CD14-positive monocyte (primary cell): Measurements from ENCODE around the gene RALGAPA2. TPM values are rescaled to one million over a fixed set of nuclear protein-coding genes. Genes with fewer than 3 reads are reported as not detected.
A peak's percentile ranks its signal among the peaks of the same experiment; 100 is the strongest.
"Not testable (repeated sequence)": the region's sequence is repeated elsewhere in the genome, so short reads cannot be mapped to it uniquely, and the experiment has no call there.

Experiments used
- DNase-seq, 3 donors: peaks; one replicate each; pipeline ENCODE4 v3.0.0-alpha.2; 2011 to 2022
- H2AFZ ChIP-seq: 2 replicates; pipeline ENCODE4 v1.6.0; 2012; ENCODE audit warnings: mild to moderate bottlenecking, low read depth, low read length, inconsistent platforms; ENCODE audit not compliant: insufficient read depth, poor library complexity, severe bottlenecking
- H3K27ac ChIP-seq, 2 donors: 1 replicate in 1 of 2; 2 replicates in 1 of 2; pipeline ENCODE4 v1.5.1; 2012 to 2013; ENCODE audit warnings: low read length in 2 of 2, control low read depth in 1 of 2, inconsistent platforms in 1 of 2, low read depth in 1 of 2, mild to moderate bottlenecking in 1 of 2
- H3K27me3 ChIP-seq, 2 donors: one replicate each; pipeline versions ENCODE4 v1.6.0 to v1.6.1; 2011 to 2013; ENCODE audit warnings: low read length in 2 of 2; ENCODE audit not compliant: control insufficient read depth in 2 of 2, insufficient read depth in 2 of 2
- H3K36me3 ChIP-seq, 2 donors: replicated peaks in 1 of 2; 1 replicate in 1 of 2; 2 replicates in 1 of 2; pipeline versions ENCODE4 v1.5.1 to v1.6.1; 2012 to 2013; ENCODE audit warnings: low read length in 2 of 2, control low read depth in 1 of 2, inconsistent platforms in 1 of 2, mild to moderate bottlenecking in 1 of 2; ENCODE audit not compliant: insufficient read depth in 2 of 2, control insufficient read depth in 1 of 2
- H3K4me1 ChIP-seq, 2 donors: 1 replicate in 1 of 2; 2 replicates in 1 of 2; pipeline versions ENCODE4 v1.5.1 to v1.6.1; 2012 to 2013; ENCODE audit warnings: low read length in 2 of 2, control low read depth in 1 of 2, inconsistent platforms in 1 of 2, mild to moderate bottlenecking in 1 of 2, moderate library complexity in 1 of 2; ENCODE audit not compliant: insufficient read depth in 2 of 2, control insufficient read depth in 1 of 2
- H3K4me2 ChIP-seq: replicated peaks from 2 replicates; pipeline ENCODE3; 2012; ENCODE audit warnings: low read length, moderate library complexity, mild to moderate bottlenecking; ENCODE audit not compliant: poor library complexity, severe bottlenecking; ENCODE audit errors: extremely low read depth
- H3K4me3 ChIP-seq, 3 experiments: fragments of 200-600 bp in 1 of 3; sonication (generic) in 1 of 3; replicated peaks in 1 of 3; 1 replicate in 2 of 3; 2 replicates in 1 of 3; pipeline ENCODE4 v1.5.1; 2011 to 2013; ENCODE audit warnings: low read length in 3 of 3, mild to moderate bottlenecking in 3 of 3, control low read depth in 2 of 3, low read depth in 2 of 3, inconsistent platforms in 1 of 3, moderate library complexity in 1 of 3
- H3K79me2 ChIP-seq: 2 replicates; pipeline ENCODE4 v1.6.0; 2012; ENCODE audit warnings: mild to moderate bottlenecking, control low read depth, inconsistent platforms, low read length, moderate library complexity; ENCODE audit not compliant: insufficient read depth
- H3K9ac ChIP-seq: 2 replicates; pipeline ENCODE4 v1.6.0; 2017; ENCODE audit warnings: low read length, mild to moderate bottlenecking; ENCODE audit not compliant: insufficient read depth, poor library complexity, severe bottlenecking
- H3K9me3 ChIP-seq, 2 donors: replicated peaks in 1 of 2; 1 replicate in 1 of 2; 2 replicates in 1 of 2; pipeline versions ENCODE4 v1.5.1 to v1.6.1; 2012 to 2013; ENCODE audit warnings: low read length in 2 of 2, control low read depth in 1 of 2; ENCODE audit not compliant: control insufficient read depth in 1 of 2, insufficient read depth in 1 of 2
- H4K20me1 ChIP-seq: 2 replicates; pipeline ENCODE4 v1.6.0; 2012; ENCODE audit warnings: mild to moderate bottlenecking, low read length, control low read depth, moderate library complexity; ENCODE audit not compliant: insufficient read depth
- H3K27ac Mint-ChIP-seq, 7 donors: one replicate each; pipeline ENCODE4 v1.8.0; 2020; ENCODE audit warnings: mild to moderate bottlenecking in 7 of 7, mixed read lengths in 7 of 7, moderate library complexity in 6 of 7, inconsistent platforms in 2 of 7
- H3K27me3 Mint-ChIP-seq, 3 donors: one replicate each; pipeline ENCODE4 v1.8.0; 2021 to 2022; ENCODE audit warnings: low read depth in 3 of 3, mild to moderate bottlenecking in 3 of 3, mixed read lengths in 3 of 3, moderate library complexity in 3 of 3, inconsistent platforms in 1 of 3
- H3K36me3 Mint-ChIP-seq, 2 donors: one replicate each; pipeline ENCODE4 v1.8.0; 2020; ENCODE audit warnings: mixed read lengths in 2 of 2, inconsistent platforms in 1 of 2, mild to moderate bottlenecking in 1 of 2
- H3K4me1 Mint-ChIP-seq: one replicate; pipeline ENCODE4 v1.8.0; 2020; ENCODE audit warnings: mild to moderate bottlenecking, mixed read lengths
- H3K4me3 Mint-ChIP-seq, 2 donors: one replicate each; pipeline ENCODE4 v1.8.0; 2020; ENCODE audit warnings: mild to moderate bottlenecking in 2 of 2, mixed read lengths in 2 of 2, moderate library complexity in 1 of 2
- H3K9me3 Mint-ChIP-seq, 7 donors: one replicate each; pipeline ENCODE4 v1.8.0; 2020 to 2022; ENCODE audit warnings: mixed read lengths in 7 of 7, mild to moderate bottlenecking in 6 of 7, moderate library complexity in 6 of 7, inconsistent platforms in 2 of 7
- CTCF ChIP-seq: fragments of 200-600 bp; IDR thresholded peaks from one replicate; pipeline ENCODE4 v1.8.0; 2022; ENCODE audit warnings: antibody characterized with exemption, mild to moderate bottlenecking
- WGBS: methylation state at CpG from one replicate; pipeline ENCODE4 v1.1.5; 2013; ENCODE audit warnings: missing lambda C conversion rate; ENCODE audit not compliant: insufficient coverage; 5-methylcytosine and 5-hydroxymethylcytosine counted together
- intact Hi-C, 2 donors: fragments of 100-400 bp; cut with micrococcal nuclease; formaldehyde crosslinking; loops; one replicate each; pipeline versions ENCODE4 v1.15.0 to v1.15.1; 2023
- polyA plus RNA-seq, 3 donors: library from polyadenylated mRNA; depleted of rRNA in 1 of 3; unstranded in 2 of 3; stranded (reverse) in 1 of 3; fragments of 300-500 nt in 2 of 3; fragments of >200 nt in 1 of 3; fragmentation: Illumina TruSeq in 2 of 3; gene quantifications; 1 replicate in 2 of 3; 2 replicates in 1 of 3; pipeline ENCODE4 v1.2.3, GENCODE V29; 2012 to 2021

The RALGAPA2 gene
- polyA plus RNA-seq, 3 donors = 6.2 to 13.0 (median 8.9) TPM

DNA sequence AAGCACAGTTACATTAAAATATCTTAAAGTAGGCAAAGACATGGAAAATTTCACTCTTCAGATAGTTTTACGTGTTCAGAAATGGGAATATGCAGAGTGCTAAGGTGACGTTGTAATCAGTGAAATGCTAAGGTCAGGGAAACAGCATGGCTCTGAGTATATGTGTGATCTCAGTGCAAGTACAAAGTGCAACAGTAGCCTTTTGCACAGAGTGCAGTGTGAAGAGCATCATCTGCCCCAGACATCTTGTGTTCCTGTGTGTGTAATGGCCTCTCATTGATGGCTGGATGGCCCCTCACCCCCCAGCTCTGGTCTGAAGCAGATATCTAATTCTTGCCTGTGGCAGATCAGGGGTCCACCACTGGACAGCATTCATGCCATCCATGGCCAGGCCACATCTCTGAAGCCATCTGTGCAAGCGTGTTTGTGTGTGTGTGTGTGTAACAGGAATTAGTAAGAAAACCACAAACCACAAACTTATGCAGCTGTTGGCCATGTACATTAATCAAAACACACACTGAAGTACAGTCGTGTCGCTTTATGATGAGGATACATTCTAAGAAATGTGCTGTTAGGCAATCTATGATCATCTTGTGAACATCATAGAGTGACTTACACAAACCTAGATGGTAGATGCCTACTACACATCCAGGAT, 165.1 kb downstream of the RALGAPA2 start:
- DNase-seq = no peak
- Mint-ChIP-seq H3K27me3 (no peaks in the 10 kb centered on the region), H3K4me3 (no peak overlapping the region), H3K9me3 (peaks cover 0 to 6% (median 3%) of the 10 kb centered on the region in 7 donors), H3K27ac (no peak overlapping the region), H3K4me1 (peaks cover 3% of the 10 kb centered on the region), H3K36me3 (peaks cover 53 to 60% of the 10 kb centered on the region in 2 donors)
- Histone ChIP-seq H3K4me1 (no peaks in the 10 kb centered on the region), H4K20me1 (no peaks in the 10 kb centered on the region), H3K36me3 (peaks cover 27 to 76% of the 10 kb centered on the region in 2 donors), H3K4me2 (no peak overlapping the region), H3K9me3 (no peaks in the 10 kb centered on the region), H3K27ac (no peak overlapping the region), H3K9ac (no peak overlapping the region), H3K4me3 (no peak overlapping the region), H3K79me2 (no peaks in the 10 kb centered on the region), H2AFZ (no peak overlapping the region), H3K27me3 (no peaks in the 10 kb centered on the region)
- intact Hi-C loops = no loop called here
- 63% methylated on average over 2 of the region's 5 CpGs for WGBS
- TF ChIP-seq CTCF = no peak

- 98% methylated on average over 4 of the region's 6 CpGs for WGBS
- H3K36me3 ChIP-seq = peaks cover 30 to 74% of the 10 kb centered on the region in 2 donors
These were observed 166.0 kb downstream of the RALGAPA2 start for GRCh38 chr20:20546402-20546801.

DNA sequence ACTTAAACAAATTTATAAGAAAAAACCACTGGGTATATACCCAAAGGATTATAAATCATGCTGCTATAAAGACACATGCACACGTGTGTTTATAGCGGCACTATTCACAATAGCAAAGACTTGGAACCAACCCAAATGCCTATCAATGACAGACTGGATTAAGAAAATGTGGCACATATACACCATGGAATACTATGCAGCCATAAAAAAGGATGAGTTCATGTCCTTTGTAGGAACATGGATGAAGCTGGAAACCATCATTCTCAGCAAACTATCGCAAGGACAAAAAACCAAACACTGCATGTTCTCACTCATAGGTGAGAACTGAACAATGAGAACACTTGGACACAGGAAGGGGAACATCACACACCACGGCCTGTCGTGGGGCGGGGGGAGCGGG, 169.1 kb downstream of the RALGAPA2 start:
- H3K4me3 ChIP-seq, H3K27me3 Mint-ChIP-seq, H3K79me2 ChIP-seq, H3K4me1 Mint-ChIP-seq, DNase-seq, H3K4me1 ChIP-seq, H3K4me3 Mint-ChIP-seq, H3K9ac ChIP-seq, H3K9me3 ChIP-seq, H3K27me3 ChIP-seq, H3K27ac Mint-ChIP-seq, H2AFZ ChIP-seq, intact Hi-C loops, H3K27ac ChIP-seq, H3K9me3 Mint-ChIP-seq, H4K20me1 ChIP-seq, H3K4me2 ChIP-seq: not testable (repeated sequence)
- no CpG with 5 or more reads among the region's 7 CpGs for WGBS
- H3K36me3 Mint-ChIP-seq = peaks cover 75 to 79% of the 10 kb centered on the region in 2 donors
- H3K36me3 ChIP-seq = peaks cover 30 to 74% of the 10 kb centered on the region in 2 donors

More at GRCh38 chr20:20546402-20546801, 166.0 kb downstream of the RALGAPA2 start:
- Mint-ChIP-seq H3K4me1 (peaks cover 3% of the 10 kb centered on the region), H3K9me3 (peaks cover 0 to 6% (median 3%) of the 10 kb centered on the region in 7 donors), H3K36me3 (peaks cover 62 to 64% of the 10 kb centered on the region in 2 donors), H3K4me3 (no peak overlapping the region), H3K27me3 (no peaks in the 10 kb centered on the region), H3K27ac (peak overlapping the region in 2 of 7 donors; percentile 53 to 85)
- Histone ChIP-seq H3K4me3 (no peak overlapping the region), H4K20me1 (no peaks in the 10 kb centered on the region), H3K27me3 (no peaks in the 10 kb centered on the region), H3K4me1 (no peaks in the 10 kb centered on the region), H3K9me3 (no peaks in the 10 kb centered on the region), H3K79me2 (no peaks in the 10 kb centered on the region), H3K27ac (no peak overlapping the region), H3K4me2 (no peak overlapping the region), H3K9ac (no peak overlapping the region), H2AFZ (no peak overlapping the region)
- no peak for TF ChIP-seq CTCF
- intact Hi-C loops = no loop called here
- no peak for DNase-seq
